ENCODE data around the gene ISG20. TPM values are rescaled to one million over a fixed set of nuclear protein-coding genes. Genes with fewer than 3 reads are reported as not detected.

Gene ISG20
- total and polyA plus RNA-seq, 2 donors (not counting 1 experiment from before 2014, with no cell fraction given): 190 to 232 TPM

DNA sequence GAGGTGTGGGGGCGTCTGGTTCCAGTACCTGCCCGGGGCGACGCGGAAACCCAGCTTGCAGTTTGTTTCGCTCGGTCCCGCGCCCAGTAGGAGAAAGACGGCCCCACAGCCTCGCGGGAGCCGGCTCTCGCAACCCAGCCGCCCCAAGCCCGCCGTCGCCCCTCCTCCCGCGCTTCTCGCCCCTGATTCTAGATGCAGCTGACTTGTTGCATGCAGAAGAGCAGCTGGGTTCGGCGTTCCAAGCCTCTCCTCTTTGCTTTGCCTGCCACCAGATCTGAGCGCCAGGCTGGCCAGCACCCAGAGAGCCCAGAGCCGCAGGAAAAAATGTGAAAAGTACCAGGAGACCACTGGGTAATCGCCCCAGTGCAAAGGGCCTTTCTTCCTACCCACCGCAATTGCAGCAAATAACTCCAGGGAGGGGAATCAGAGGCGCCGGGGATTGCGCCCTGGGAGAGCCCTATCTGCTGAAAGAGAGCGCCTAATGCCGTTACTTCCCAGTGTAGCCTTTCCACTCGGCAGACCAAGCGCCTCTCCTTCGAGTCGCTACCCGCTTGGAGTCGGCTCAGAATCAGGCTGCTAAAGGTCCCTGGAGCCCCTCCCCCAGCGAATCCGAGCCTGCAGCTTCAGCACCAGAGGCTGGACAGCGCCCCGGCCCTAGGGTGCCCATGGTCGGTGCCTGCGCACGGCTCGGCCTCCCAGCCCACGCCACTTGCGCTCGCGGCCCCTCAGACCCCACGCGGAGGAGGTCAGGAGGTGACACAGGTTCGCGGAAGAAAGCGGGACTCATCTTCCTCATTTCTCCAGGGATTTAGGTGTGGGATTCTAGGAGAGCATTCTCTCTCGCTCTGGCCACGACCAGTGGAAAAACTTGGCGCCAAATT is 33.4 kb upstream of the ISG20 start:
- no peak overlapping the region for H3K4me3 ChIP-seq (ENCODE audit: control extremely low read depth in 1 of 5, extremely low read depth in 1 of 5, insufficient read depth in 1 of 5, low read depth in 2 of 5, low read length in 4 of 5)
- Mint-ChIP-seq H3K27ac (no peak overlapping the region), H3K27me3 (peaks cover 66% of the 10 kb centered on the region), H3K4me1 (peaks cover 13% of the 10 kb centered on the region), H3K4me3 (no peak overlapping the region), H3K9me3 (ENCODE audit: insufficient read depth) (no peaks in the 10 kb centered on the region)
- peaks cover 0 to 65% (median 49%) of the 10 kb centered on the region in 4 experiments for H3K27me3 ChIP-seq (replicated peaks in 1 of 4; ENCODE audit: control extremely low read depth in 1 of 4, control insufficient read depth in 3 of 4, insufficient read depth in 4 of 4, low read length in 3 of 4)
- TF ChIP-seq, protein P1, sequence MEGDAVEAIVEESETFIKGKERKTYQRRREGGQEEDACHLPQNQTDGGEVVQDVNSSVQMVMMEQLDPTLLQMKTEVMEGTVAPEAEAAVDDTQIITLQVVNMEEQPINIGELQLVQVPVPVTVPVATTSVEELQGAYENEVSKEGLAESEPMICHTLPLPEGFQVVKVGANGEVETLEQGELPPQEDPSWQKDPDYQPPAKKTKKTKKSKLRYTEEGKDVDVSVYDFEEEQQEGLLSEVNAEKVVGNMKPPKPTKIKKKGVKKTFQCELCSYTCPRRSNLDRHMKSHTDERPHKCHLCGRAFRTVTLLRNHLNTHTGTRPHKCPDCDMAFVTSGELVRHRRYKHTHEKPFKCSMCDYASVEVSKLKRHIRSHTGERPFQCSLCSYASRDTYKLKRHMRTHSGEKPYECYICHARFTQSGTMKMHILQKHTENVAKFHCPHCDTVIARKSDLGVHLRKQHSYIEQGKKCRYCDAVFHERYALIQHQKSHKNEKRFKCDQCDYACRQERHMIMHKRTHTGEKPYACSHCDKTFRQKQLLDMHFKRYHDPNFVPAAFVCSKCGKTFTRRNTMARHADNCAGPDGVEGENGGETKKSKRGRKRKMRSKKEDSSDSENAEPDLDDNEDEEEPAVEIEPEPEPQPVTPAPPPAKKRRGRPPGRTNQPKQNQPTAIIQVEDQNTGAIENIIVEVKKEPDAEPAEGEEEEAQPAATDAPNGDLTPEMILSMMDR (IDR thresholded peaks at IDR 0.05): no peak
- no peak for TF ChIP-seq EZH2 (IDR thresholded peaks at IDR 0.05; ENCODE audit: borderline replicate concordance, insufficient read depth, low read depth, low read length, poor library complexity, severe bottlenecking)
- H3K9me3 ChIP-seq (ENCODE audit: control extremely low read depth in 1 of 3, control insufficient read depth in 2 of 3, insufficient read depth in 1 of 3, low read length in 2 of 3): peaks cover 0 to 22% (median 0%) of the 10 kb centered on the region in 3 donors
- H3K79me2 ChIP-seq (ENCODE audit: control insufficient read depth, insufficient read depth, low read length): no peaks in the 10 kb centered on the region
- H3K4me2 ChIP-seq (replicated peaks; ENCODE audit: low read depth, low read length, poor library complexity, severe bottlenecking): peak overlapping the region; percentile 60
- no peaks in the 10 kb centered on the region for H3K36me3 ChIP-seq (replicated peaks in 1 of 2; ENCODE audit: control extremely low read depth in 1 of 2, control insufficient read depth in 1 of 2, extremely low read depth in 1 of 2, insufficient read depth in 2 of 2, low read length in 1 of 2)
- no peak overlapping the region for H3K27ac ChIP-seq (ENCODE audit: low read length in 2 of 2)
- H4K20me1 ChIP-seq (ENCODE audit: control insufficient read depth, insufficient read depth, low read length, poor library complexity, severe bottlenecking): no peaks in the 10 kb centered on the region
- WGBS (ENCODE audit: insufficient coverage): 10% methylated on average over 55 of the region's 58 CpGs
- ChIA-PET POLR2A (no interaction called here), CTCF (interaction anchor here (1.5 kb wide), 1 partner anchor 19 kb away, joined by 5 read pairs; no protein-coding TSS in a partner anchor)
- no peak for ATAC-seq (ENCODE audit: low read depth)
- peaks cover 19 to 21% of the 10 kb centered on the region in 2 donors for H3K4me1 ChIP-seq (ENCODE audit: control insufficient read depth in 2 of 2, insufficient read depth in 2 of 2, low read length in 2 of 2)
- H3K9ac ChIP-seq (ENCODE audit: low read length): no peak overlapping the region
- intact Hi-C loops (cut with micrococcal nuclease): no loop called here
- DNase-seq: peak; percentile 56
- H2AFZ ChIP-seq (ENCODE audit: insufficient read depth, low read depth, low read length, poor library complexity, severe bottlenecking): peak overlapping the region; percentile 22

All from B cell (primary cell).